ENCODE measurements around the gene SUMO4.
"Not testable (repeated sequence)": the region's sequence is repeated elsewhere in the genome, so short reads cannot be mapped to it uniquely, and the experiment has no call there.

SUMO4 gene

GRCh38 chr6:149431905-149432775 is 32.1 kb downstream of the SUMO4 start:
- DNase-seq (ENCODE audit: low read depth), result peak; percentile 78

- no peak for DNase-seq (ENCODE audit: low read depth)
Measured at GRCh38 chr6:149433405-149433804, 33.3 kb downstream of the SUMO4 start.

DNA sequence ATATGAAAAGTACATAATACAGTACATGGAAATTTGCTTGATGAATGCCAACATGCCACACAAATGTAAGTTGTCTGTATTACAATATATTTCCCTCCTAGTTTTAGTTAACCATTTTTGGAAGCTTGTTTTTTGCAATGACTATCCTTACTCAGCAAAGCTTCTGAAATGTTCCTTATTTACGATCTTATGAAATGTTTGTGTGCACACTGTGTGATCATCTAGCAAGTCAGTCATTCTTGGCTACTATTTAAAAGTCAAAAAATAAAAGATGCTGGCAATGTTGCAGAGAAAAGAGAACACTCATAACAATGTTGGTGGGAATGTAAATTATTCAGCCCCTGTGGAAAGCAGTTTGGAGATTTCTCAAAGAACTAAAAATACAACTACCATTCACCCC is 33.8 kb downstream of the SUMO4 start:
- DNase-seq (ENCODE audit: low read depth), result no peak

GRCh38 chr6:149435919-149436586 is 36.0 kb downstream of the SUMO4 start:
- no peak for DNase-seq (ENCODE audit: low read depth)

DNA sequence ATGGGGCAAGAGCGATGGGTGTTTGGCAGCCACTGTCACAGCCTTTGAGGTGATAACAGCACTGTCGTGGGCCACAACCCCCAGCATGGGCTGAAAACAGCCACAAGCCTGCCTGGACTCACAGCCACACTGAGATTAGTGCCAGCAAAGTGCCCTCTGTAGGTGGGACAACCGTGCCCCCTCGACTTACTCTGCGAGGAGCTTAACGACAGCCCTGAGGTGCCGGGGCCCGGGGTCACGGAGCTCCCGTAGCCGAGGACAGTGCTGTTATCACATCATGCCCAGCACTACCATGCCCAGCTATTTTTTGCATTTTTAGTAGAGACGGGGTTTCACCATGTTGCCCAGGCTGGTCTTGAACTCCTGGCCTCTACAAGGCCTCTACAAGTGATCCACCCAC is 36.6 kb downstream of the SUMO4 start:
- no peak for DNase-seq (ENCODE audit: low read depth)

DNA sequence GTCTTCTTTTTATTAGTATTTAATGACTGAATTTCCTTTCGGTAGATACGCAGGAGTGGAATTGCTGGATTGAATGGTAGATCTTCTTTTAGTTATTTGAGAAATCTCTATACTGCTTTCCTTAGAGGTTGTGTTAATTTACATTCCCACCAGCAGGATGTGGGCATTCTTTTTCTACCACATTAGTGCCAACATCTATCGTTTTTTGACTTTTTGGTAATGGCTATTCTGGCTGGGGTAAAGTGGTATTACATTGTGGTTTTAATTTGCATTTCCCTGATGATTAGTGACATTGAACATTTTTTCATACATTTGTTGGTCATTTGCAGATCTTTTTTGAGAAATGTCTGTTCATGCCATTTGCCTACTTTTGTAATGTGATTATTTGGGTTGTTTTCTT is 37.1 kb downstream of the SUMO4 start:
- no peak for DNase-seq (ENCODE audit: low read depth)

DNA sequence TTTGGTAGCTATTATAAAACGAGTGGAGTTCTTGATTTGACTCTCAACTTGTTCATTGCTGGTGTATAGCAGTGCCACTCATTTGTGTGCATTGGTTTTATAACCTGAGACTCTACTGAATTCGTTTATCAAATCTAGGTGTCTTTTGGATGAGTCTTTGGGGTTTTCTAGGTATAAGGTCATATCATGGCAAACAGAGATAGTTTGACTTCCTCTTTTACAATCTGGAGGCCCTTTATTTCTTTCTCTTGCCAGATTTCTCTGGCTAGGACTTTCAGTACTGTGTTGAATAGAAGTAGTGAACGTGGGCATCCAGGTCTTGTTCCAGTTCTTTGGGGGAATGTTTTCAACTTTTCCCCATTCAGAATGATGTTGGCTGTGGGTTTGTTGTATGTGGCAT is 38.8 kb downstream of the SUMO4 start:
- no peak for DNase-seq (ENCODE audit: low read depth)

GRCh38 chr6:149439626-149440025 is 39.6 kb downstream of the SUMO4 start:
- DNase-seq (ENCODE audit: low read depth), result no peak

GRCh38 chr6:149440735-149441671 is 40.9 kb downstream of the SUMO4 start:
- DNase-seq (ENCODE audit: low read depth), result no peak

GRCh38 chr6:149441740-149442139 is 41.7 kb downstream of the SUMO4 start:
- no peak for DNase-seq (ENCODE audit: low read depth)

GRCh38 chr6:149443411-149444181 is 43.5 kb downstream of the SUMO4 start:
- DNase-seq (ENCODE audit: low read depth), result no peak

DNA sequence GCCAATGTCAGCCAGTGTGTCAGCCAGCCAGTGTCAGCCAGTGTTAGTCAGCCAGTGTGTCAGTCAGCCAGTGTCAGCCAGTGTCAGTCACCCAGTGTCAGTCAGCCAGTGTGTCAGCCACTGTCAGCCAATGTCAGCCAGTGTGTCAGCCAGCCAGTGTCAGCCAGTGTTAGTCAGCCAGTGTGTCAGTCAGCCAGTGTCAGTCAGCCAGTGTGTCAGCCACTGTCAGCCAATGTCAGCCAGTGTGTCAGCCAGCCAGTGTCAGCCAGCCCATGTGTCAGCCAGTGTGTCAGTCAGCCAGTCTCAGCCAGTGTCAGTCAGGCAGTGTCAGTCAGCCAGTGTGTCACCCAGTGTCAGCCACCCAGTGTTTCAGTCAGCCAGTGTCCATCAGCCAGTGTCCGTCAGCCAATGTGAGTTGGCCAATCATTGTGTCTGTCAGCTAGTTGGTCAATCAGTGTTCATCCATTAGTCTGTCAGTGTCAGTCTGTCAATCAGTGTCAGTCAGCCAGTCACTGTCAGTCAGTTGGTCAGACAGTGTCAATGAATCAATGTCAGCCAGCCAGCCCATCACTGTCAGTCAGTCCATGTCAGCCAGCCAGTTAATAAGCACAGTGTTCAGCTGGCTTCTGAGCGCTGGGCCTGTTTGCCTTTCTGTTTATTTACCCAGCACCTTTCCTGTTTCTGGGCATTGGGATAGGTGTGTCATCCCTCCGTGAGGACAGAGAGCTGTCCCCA is 44.5 kb downstream of the SUMO4 start:
- not testable (repeated sequence) for DNase-seq (ENCODE audit: low read depth)

DNA sequence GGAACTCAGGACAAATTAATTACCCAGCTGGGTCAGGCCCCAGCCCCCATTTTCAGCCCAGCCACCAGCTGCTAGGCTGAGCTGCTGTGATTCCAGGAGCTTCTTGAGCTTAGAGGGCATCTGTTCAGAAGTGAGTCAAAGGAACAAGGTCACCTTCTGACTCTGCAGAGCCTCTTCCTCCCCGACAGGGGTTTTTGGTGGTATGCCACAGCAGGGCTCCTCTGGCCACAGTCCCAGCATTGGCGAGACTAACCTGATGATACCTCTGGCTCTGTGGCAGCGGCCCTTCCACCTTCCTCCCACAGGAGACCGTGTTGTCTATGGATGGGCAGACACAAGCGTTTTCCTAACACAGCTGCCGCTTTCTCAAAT is 45.0 kb downstream of the SUMO4 start:
- no peak for DNase-seq (ENCODE audit: low read depth)

GRCh38 chr6:149445573-149445972 is 45.5 kb downstream of the SUMO4 start:
- no peak for DNase-seq (ENCODE audit: low read depth)

DNA sequence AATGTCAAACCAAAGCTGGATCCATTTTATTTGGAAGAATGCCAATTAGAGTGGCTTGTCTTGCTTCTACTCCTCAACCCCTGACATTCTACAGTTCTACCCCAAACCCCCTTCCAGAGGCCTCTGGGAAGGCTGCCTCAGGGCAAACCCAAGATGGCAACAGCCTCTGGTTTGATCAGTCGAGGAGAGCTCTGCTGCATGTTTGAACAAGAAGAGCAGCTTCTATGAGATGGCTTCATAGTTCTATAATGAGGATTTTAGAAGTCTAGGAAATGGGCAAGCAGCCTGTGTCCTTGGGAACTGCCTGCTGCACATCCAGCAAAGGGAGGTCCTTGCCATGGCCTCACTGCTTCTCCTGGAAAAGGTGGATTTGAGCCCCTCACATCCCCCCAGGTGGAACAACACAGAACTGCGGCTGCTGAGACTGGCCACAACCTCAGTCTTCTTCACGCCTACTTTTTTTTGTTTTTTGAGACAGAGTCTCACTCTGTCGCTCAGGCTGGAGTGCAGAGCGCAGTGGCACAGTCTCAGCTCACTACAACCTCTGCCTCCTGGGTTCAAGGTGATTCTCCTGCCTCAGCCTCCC is 46.8 kb downstream of the SUMO4 start:
- no peak for DNase-seq (ENCODE audit: low read depth)

DNA sequence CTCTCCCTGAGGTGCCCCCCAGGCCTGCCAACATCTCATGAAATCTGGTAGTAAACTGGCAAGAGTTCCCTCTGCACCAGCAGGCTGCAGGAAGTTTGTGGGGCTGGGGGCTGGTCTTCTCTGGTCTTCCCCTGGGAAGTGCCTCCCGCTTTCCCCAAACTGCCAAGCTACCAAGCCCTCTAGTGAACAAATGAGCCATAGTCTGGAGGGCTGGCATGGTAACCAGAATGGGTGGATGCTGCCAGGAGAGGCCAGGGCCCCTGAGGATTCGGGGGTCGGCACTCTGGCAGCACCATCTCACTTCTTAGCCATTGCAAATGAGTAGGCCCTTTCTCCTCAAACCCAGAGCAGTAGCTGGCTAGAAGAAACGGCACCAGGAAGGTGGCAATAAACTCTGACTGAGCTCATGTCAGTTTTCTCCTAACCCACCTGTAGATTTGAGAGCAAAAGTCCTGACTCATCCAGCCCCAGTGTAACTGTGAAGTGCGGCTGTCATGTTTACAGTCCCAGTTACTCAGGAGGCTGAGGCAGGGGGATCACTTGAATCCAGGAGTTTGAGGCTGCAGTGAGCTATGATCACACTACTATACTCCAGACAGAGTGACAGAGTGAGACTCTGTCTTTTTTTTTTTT is 48.9 kb downstream of the SUMO4 start:
- DNase-seq (ENCODE audit: low read depth), result no peak

DNA sequence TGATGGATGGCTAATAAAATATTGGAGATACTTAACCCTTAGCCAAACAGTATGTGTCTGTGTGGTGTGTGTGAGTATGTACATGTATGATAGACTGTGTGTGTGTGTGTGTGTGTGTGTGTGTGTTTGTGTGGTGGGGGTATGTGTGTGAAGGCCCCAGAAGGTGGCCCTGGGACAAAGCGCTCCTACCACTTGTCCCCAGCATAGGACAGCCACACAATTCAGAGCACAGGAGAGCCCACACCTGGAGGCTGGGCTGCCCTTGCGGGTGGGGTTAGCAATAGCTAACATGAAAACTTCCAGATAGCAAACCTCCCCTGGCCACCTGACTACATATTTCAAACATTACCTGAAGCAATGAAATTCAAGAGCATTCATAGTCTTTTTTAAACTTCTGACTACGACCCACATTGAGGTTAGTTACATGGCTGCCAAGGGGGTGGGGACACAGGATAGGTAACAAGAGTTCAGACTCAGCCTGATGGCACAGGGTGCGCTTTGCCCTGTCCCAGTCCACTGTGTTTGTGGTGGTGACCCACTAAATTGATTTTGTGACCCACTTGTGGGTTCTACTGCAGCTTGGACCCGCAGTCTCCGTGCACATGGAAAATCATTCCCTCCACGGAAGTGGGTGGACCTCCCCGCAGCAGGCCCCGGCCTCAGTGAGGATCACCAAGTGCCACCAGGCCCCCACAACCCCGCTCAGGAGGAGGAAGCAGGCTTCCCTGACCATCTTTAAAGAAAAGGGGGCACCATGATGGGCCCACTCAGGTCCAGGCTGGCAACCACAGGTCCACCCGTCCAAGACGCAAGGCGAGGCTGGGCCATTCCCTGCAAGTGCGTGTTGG is 50.0 kb downstream of the SUMO4 start:
- no peak for DNase-seq (ENCODE audit: low read depth)
